Fibroblast of skin of right quadriceps (primary cell): ENCODE measurements around the gene TEX10.
"Not testable (repeated sequence)": the region's sequence is repeated elsewhere in the genome, so short reads cannot be mapped to it uniquely, and the experiment has no call there.

Experiments
- DNase-seq: peaks from one replicate; pipeline ENCODE4 v3.0.0-alpha.2; 2013

TEX10 gene

GRCh38 chr9:100341889-100342288 lies 10.9 kb downstream of the TEX10 start:
- DNase-seq, result no peak

- no peak for DNase-seq
Observed at GRCh38 chr9:100340224-100340623, 12.5 kb downstream of the TEX10 start.

GRCh38 chr9:100338736-100339135 lies 14.0 kb downstream of the TEX10 start:
- DNase-seq, result not testable (repeated sequence)

GRCh38 chr9:100324594-100325200 lies 28.0 kb downstream of the TEX10 start:
- DNase-seq, result peak; percentile 50

GRCh38 chr9:100322954-100323536 lies 29.7 kb downstream of the TEX10 start:
- DNase-seq, result peak; percentile 32

- peak; percentile 50 for DNase-seq
Observed at GRCh38 chr9:100317706-100318105, 35.0 kb downstream of the TEX10 start.

- no peak for DNase-seq
Observed at GRCh38 chr9:100315561-100315960, 37.2 kb downstream of the TEX10 start.

GRCh38 chr9:100309992-100310391 lies 42.8 kb downstream of the TEX10 start:
- DNase-seq, result peak; percentile 30

GRCh38 chr9:100308965-100309564 lies 43.7 kb downstream of the TEX10 start:
- DNase-seq, result no peak

- DNase-seq, result no peak
Observed at GRCh38 chr9:100307080-100307479, 45.7 kb downstream of the TEX10 start.

- no peak for DNase-seq
Observed at GRCh38 chr9:100306283-100306682, 46.5 kb downstream of the TEX10 start.

GRCh38 chr9:100303747-100304146 lies 49.0 kb downstream of the TEX10 start:
- peak; percentile 21 for DNase-seq

GRCh38 chr9:100298378-100298777 lies 54.4 kb downstream of the TEX10 start:
- DNase-seq, result no peak

GRCh38 chr9:100296407-100296806 lies 56.3 kb downstream of the TEX10 start:
- DNase-seq, result no peak

- DNase-seq, result no peak
Observed at GRCh38 chr9:100295240-100295639, 57.5 kb downstream of the TEX10 start.

- DNase-seq, result no peak
Observed at GRCh38 chr9:100294806-100295205, 57.9 kb downstream of the TEX10 start.

- no peak for DNase-seq
Observed at GRCh38 chr9:100294341-100294740, 58.4 kb downstream of the TEX10 start.

- no peak for DNase-seq
Observed at GRCh38 chr9:100292414-100292813, 60.3 kb downstream of the TEX10 start.

GRCh38 chr9:100290714-100291113 lies 62.0 kb downstream of the TEX10 start:
- no peak for DNase-seq

GRCh38 chr9:100287186-100287585 lies 65.6 kb downstream of the TEX10 start:
- no peak for DNase-seq

- DNase-seq, result no peak
Observed at GRCh38 chr9:100286257-100286656, 66.5 kb downstream of the TEX10 start.

- no peak for DNase-seq
Observed at GRCh38 chr9:100285601-100286000, 67.1 kb downstream of the TEX10 start.

GRCh38 chr9:100285080-100285479 lies 67.7 kb downstream of the TEX10 start:
- no peak for DNase-seq

- no peak for DNase-seq
Observed at GRCh38 chr9:100284247-100284646, 68.5 kb downstream of the TEX10 start.

GRCh38 chr9:100282388-100282719 lies 70.4 kb downstream of the TEX10 start:
- no peak for DNase-seq
